DOHH2 (cell line): ENCODE data around the gene MAP3K20.
"Not testable (repeated sequence)": the region's sequence is repeated elsewhere in the genome, so short reads cannot be mapped to it uniquely, and the experiment has no call there.

Experiments
- CTCF ChIP-seq: fragments of 200-600 bp; sonication (generic); IDR thresholded peaks from one replicate; pipeline ENCODE4 v1.5.1; 2014; ENCODE audit warnings: antibody characterized with exemption, mild to moderate bottlenecking, low read depth, low read length; ENCODE audit not compliant: poor library complexity, severe bottlenecking
- EZH2phosphoT487 ChIP-seq: fragments of 200-600 bp; sonication (generic); IDR thresholded peaks from 2 replicates; pipeline ENCODE4 v1.6.1; 2017; ENCODE audit warnings: borderline replicate concordance, mild to moderate bottlenecking, antibody characterized with exemption, low read length, moderate library complexity, mixed read lengths

- not testable (repeated sequence) for TF ChIP-seq CTCF, EZH2phosphoT487
Observed at GRCh38 chr2:173262356-173262755, 186.7 kb downstream of the MAP3K20 start.
